ENCODE results near the gene MKI67.

The MKI67 gene

DNA sequence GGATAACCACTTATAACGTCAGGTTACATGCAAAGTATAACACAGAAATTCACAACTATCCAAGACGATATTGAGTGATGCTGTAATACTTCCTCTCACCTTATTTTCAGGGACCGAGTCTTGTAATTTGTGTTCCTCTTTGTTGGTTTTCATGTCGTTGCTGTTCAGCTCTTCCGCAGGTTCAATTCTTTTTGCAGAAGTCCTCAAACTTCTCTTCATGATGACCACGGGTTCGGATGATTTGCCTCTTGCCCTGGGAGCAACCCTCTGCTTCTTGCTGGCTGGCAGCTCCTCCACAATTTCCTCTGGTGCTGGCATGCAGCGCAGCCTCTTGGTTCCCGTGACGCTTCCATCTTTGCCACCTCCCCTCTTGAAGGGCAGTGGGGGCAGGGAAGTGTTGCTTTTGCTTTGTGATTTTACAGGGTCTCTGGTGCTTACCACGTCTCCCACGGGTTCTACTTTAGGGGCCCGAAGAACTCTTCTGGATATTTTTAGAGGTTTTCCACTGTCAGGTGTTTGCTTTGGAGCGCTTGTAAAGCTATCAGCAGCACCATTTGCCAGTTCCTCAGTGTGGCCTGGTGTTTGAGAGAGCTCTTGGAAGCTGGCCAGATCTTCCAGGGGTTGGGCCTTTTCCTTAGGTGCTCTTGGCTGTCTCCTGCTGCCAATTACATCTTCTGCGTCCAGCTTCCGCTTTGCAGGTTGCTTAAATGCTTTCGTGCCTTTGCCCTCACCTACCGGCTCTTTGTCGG, 23.6 kb downstream of the MKI67 start:
- H3K4me3 ChIP-seq (ENCODE audit: low read depth, low read length) = no peak overlapping the region
- TF ChIP-seq, protein P1, sequence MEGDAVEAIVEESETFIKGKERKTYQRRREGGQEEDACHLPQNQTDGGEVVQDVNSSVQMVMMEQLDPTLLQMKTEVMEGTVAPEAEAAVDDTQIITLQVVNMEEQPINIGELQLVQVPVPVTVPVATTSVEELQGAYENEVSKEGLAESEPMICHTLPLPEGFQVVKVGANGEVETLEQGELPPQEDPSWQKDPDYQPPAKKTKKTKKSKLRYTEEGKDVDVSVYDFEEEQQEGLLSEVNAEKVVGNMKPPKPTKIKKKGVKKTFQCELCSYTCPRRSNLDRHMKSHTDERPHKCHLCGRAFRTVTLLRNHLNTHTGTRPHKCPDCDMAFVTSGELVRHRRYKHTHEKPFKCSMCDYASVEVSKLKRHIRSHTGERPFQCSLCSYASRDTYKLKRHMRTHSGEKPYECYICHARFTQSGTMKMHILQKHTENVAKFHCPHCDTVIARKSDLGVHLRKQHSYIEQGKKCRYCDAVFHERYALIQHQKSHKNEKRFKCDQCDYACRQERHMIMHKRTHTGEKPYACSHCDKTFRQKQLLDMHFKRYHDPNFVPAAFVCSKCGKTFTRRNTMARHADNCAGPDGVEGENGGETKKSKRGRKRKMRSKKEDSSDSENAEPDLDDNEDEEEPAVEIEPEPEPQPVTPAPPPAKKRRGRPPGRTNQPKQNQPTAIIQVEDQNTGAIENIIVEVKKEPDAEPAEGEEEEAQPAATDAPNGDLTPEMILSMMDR (IDR thresholded peaks at IDR 0.05; ENCODE audit: low read depth, low read length) = no peak

DNA sequence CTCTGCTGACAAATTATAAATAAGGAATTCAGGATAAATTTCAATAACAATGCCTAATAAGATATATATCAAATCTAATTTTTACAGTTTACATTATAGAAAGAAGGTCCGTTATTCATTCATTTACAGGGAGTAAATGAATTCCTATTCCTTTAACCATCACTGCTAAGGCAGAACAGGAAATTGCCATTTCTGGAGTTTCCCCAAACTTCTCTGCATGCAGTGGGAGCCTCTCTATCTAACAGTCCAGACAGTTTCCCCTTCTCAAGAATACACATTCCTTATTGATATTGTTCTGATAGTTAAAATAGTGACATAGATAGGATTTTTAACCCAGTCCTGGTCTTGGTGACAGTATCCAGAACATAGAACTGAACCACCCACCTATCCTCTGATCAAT, 24.3 kb downstream of the MKI67 start:
- TF ChIP-seq, protein P1 (IDR thresholded peaks at IDR 0.05; ENCODE audit: low read depth, low read length) = no peak

DNA sequence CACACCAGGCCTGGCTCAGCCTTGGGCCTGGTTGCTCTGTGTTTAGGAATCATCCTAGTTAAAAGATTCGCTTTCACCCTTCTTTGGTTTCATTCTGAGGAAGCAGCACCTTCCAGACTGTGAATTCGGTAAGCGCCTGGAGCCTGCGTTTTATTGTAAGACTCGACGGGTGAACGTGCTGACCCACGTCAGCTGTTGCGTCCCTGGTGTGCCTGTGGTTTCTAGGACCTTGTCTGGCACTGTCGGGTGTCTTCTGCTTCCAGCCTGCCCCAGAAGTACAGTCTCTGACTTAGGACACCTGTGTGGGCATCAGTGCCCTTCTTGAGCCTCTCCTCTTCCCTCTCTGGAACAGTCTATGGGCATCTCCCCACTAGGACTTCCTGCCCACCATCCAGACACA, 26.3 kb downstream of the MKI67 start:
- TF ChIP-seq, protein P1 (IDR thresholded peaks at IDR 0.05; ENCODE audit: low read depth, low read length) = no peak
- H3K4me3 ChIP-seq (ENCODE audit: low read depth, low read length) = no peak overlapping the region

More for the DNA sequence above, 24.3 kb downstream of the MKI67 start:
- no peak overlapping the region for H3K4me3 ChIP-seq (ENCODE audit: low read depth, low read length)

DNA sequence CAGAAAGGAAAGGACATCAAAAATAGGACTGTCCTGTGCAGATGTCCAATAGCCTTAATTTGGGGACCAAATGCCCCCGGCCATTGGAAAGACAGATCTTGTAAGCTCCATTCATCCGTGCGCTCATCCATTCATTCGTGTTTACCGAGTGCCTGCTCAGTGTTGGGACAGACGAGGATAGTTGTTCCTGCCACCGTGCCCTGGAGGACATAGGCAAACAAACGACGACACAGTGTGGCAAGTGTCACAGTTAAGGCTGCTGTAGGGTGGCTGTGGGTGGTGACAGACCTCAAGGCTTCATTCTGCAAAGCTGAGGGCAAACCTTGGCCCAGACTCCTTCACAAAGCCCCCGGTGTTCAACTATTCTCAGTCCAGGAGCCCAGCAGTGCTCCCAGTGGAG, 27.6 kb downstream of the MKI67 start:
- H3K4me3 ChIP-seq (ENCODE audit: low read depth, low read length) = no peak overlapping the region
- TF ChIP-seq, protein P1 (IDR thresholded peaks at IDR 0.05; ENCODE audit: low read depth, low read length) = no peak

DNA sequence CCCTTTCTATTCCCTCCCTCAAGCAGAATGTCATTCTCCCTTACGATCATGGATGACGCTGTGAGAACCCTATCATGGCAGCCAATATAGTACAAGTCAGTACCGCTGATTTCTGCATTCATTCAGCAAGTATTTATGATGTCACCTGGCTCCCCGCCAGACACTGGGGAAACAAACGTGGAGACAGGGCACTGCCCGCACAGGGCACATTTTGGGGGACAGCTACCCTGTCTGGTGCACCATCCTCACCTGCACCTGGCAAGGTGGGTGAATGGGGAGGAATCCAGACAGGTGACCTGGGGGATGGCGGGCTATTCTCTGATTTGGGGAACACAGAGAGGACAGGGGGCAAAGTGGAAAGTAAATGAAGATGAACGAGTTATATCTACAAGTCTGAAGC, 28.4 kb downstream of the MKI67 start:
- TF ChIP-seq, protein P1 (IDR thresholded peaks at IDR 0.05; ENCODE audit: low read depth, low read length) = no peak
- no peak overlapping the region for H3K4me3 ChIP-seq (ENCODE audit: low read depth, low read length)

DNA sequence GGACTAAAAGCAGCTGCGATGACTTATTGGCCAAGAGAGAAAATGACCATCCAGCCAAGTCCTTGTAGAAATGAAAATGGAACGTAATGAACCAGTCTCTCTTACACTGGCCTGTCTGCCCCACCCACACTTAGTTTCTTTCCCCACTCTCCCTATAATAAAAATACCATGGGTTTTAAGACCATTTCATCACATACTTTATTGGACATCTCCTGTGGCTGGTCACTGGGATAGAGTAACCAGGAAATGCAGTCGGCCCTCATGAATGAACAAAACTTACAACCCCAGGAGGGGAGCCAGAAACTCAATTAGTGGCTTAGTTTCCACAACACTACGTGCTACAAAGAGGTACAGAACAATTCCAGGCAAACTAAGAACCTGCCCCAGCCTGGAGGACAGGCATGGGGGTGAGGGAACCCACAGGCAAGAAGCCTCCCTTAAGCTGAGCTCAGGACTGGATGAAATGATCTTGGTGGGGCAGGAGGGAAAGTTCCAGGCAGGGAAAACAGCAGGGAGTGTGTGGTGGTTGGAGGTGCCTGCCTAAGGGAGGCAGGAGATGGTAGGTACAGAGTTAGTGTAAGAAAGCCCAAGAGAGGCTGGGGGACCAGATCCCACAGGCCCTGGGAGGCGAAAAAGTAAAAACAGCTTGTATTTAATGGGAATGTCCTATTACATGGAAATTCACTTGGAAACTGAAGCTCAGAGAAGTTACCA, 29.6 kb downstream of the MKI67 start:
- no peak overlapping the region for H3K4me3 ChIP-seq (ENCODE audit: low read depth, low read length)
- TF ChIP-seq, protein P1 (IDR thresholded peaks at IDR 0.05; ENCODE audit: low read depth, low read length) = no peak

Measured in WI38 (cell line).